Raji (cell line): ENCODE measurements around the gene SRRM4.

Experiments used
- POLR2A ChIP-seq: IDR thresholded peaks from 2 replicates; pipeline ENCODE4 v1.6.1; 2011; ENCODE audit warnings: low read depth, low read length, control low read depth; ENCODE audit not compliant: insufficient read depth

SRRM4 gene

GRCh38 chr12:119157528-119157927 lies 176.2 kb downstream of the SRRM4 start:
- TF ChIP-seq POLR2A, result no peak

GRCh38 chr12:119157978-119158377 lies 176.6 kb downstream of the SRRM4 start:
- no peak for TF ChIP-seq POLR2A

- no peak for TF ChIP-seq POLR2A
Measured at GRCh38 chr12:119158402-119158801, 177.1 kb downstream of the SRRM4 start.

GRCh38 chr12:119159844-119160243 lies 178.5 kb downstream of the SRRM4 start:
- no peak for TF ChIP-seq POLR2A

- no peak for TF ChIP-seq POLR2A
Measured at GRCh38 chr12:119167902-119168301, 186.6 kb downstream of the SRRM4 start.

GRCh38 chr12:119168721-119169120 lies 187.4 kb downstream of the SRRM4 start:
- no peak for TF ChIP-seq POLR2A

- no peak for TF ChIP-seq POLR2A
Measured at GRCh38 chr12:119169150-119169549, 187.8 kb downstream of the SRRM4 start.

GRCh38 chr12:119171291-119171690 lies 189.9 kb downstream of the SRRM4 start:
- TF ChIP-seq POLR2A, result no peak

- TF ChIP-seq POLR2A, result no peak
Measured at GRCh38 chr12:119171691-119172425, 190.5 kb downstream of the SRRM4 start.

GRCh38 chr12:119175081-119175480 lies 193.7 kb downstream of the SRRM4 start:
- no peak for TF ChIP-seq POLR2A

GRCh38 chr12:119176267-119177055 lies 195.1 kb downstream of the SRRM4 start:
- TF ChIP-seq POLR2A, result no peak

- TF ChIP-seq POLR2A, result no peak
Measured at GRCh38 chr12:119177056-119177325, 195.7 kb downstream of the SRRM4 start.

- TF ChIP-seq POLR2A, result no peak
Measured at GRCh38 chr12:119177724-119178380, 196.5 kb downstream of the SRRM4 start.

GRCh38 chr12:119178544-119179334 lies 197.4 kb downstream of the SRRM4 start, which contains the start of gene HSPB8:
TSS of gene HSPB8 (plus strand) at chr12:119178931. CDS start at chr12:119179313, 382 bp downstream.
- no peak for TF ChIP-seq POLR2A
